Peyer's patch (tissue), 4 donors: Measurements from ENCODE around the gene SBF2. TPM values are rescaled to one million over a fixed set of nuclear protein-coding genes. Genes with fewer than 3 reads are reported as not detected.

Experiments used
- DNase-seq, 3 donors: peaks; one replicate each; pipeline ENCODE4 v3.0.0-alpha.2; 2017 to 2019
- H3K27ac ChIP-seq, 4 donors: fragments of 200-600 bp; sonication (generic); one replicate each; pipeline ENCODE4 v1.5.1; 2016 to 2019
- H3K27me3 ChIP-seq, 2 donors: fragments of 200-600 bp; sonication (generic); one replicate each; pipeline ENCODE4 v1.5.1; 2019
- H3K36me3 ChIP-seq, 3 donors: fragments of 200-600 bp; sonication (generic); one replicate each; pipeline ENCODE4 v1.5.1; 2016 to 2019
- H3K4me1 ChIP-seq, 4 donors: fragments of 200-600 bp; sonication (generic); one replicate each; pipeline ENCODE4 v1.5.1; 2016 to 2019
- H3K4me3 ChIP-seq, 4 donors: fragments of 200-600 bp; sonication (generic); 1 replicate in 3 of 4; 2 replicates in 1 of 4; pipeline ENCODE4 v1.5.1; 2016 to 2019; ENCODE audit warnings: mild to moderate bottlenecking in 1 of 4
- H3K9me3 ChIP-seq, 4 donors: fragments of 200-600 bp; sonication (generic); one replicate each; pipeline ENCODE4 v1.5.1; 2016 to 2019; ENCODE audit warnings: mild to moderate bottlenecking in 1 of 4
- CTCF ChIP-seq, 6 experiments: fragments of 450-650 bp in 4 of 6; fragments of 200-600 bp in 2 of 6; sonication (generic) in 1 of 6; IDR thresholded peaks; one replicate each; pipeline ENCODE4 v1.5.1; 2017 to 2019; ENCODE audit warnings: antibody characterized with exemption in 6 of 6, mild to moderate bottlenecking in 3 of 6, moderate library complexity in 1 of 6
- POLR2A ChIP-seq, 2 donors: fragments of 450-650 bp; IDR thresholded peaks; one replicate each; pipeline ENCODE4 v1.5.1; 2017; ENCODE audit warnings: antibody characterized with exemption in 2 of 2, mild to moderate bottlenecking in 2 of 2, moderate library complexity in 2 of 2
- total RNA-seq, 4 donors: library from RNA; depleted of rRNA; stranded (reverse); fragments of >200 nt; gene quantifications; one replicate each; pipeline ENCODE4 v1.1.0, GENCODE V29; 2016

Gene SBF2
- total RNA-seq, 4 donors from 2014 or later: 52.7 to 70.1 (median 56.7) TPM

DNA sequence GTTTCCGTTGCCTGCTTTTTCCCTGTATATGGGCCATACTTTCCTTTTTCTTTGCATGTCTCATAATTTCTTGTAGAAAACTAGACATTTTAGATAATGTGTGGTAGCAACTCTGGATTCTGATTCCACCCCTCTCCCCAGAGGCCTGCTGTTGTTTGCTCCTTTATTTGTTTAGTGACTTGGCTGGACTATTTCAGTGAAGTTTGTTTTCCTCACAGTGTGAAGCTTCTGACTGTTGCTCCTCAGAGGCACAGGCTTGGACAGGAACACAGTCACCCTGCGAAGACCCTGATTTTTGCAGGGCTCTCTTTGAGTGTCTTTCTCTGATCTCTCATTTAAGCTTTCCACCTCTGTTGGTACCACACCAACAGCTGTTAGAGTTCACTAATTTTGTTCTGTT, 557.7 kb downstream of the SBF2 start:
- no peak for DNase-seq
- H3K4me3 ChIP-seq: no peak overlapping the region
- no peak for TF ChIP-seq POLR2A (IDR thresholded peaks at IDR 0.05)
- no peak for TF ChIP-seq CTCF (IDR thresholded peaks at IDR 0.05)
- no peaks in the 10 kb centered on the region for H3K27me3 ChIP-seq
- H3K9me3 ChIP-seq: no peaks in the 10 kb centered on the region
- H3K4me1 ChIP-seq: peaks cover 0 to 13% (median 6%) of the 10 kb centered on the region in 4 donors
- peaks cover 0 to 32% (median 0%) of the 10 kb centered on the region in 3 donors for H3K36me3 ChIP-seq
- H3K27ac ChIP-seq: peak overlapping the region in 1 of 4 donors; percentile 75

DNA sequence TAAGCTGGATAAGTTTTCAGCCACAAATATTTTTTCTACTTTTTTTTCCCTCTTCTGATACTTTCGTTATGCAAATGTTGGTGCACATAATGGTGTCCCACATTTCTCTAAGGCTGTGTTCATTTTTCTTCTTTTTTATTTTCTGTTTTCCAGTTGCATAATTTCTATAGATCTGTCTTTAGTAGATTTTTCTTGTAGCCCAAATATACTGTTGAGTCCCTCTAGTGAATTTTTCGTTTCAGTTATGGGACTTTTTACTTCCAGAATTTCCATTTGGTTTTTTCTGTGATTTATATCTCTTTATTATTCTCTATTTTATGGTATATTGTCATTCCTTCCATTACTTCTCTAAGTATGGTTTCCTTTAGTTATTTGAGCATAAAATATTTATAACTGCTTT, 558.1 kb downstream of the SBF2 start:
- Histone ChIP-seq H3K4me1 (peaks cover 0 to 11% (median 5%) of the 10 kb centered on the region in 4 donors), H3K27me3 (no peaks in the 10 kb centered on the region), H3K36me3 (peaks cover 0 to 29% (median 0%) of the 10 kb centered on the region in 3 donors), H3K27ac (peak overlapping the region in 1 of 4 donors; percentile 75), H3K4me3 (no peak overlapping the region), H3K9me3 (no peaks in the 10 kb centered on the region)
- no peak for TF ChIP-seq POLR2A (IDR thresholded peaks at IDR 0.05)
- TF ChIP-seq CTCF (IDR thresholded peaks at IDR 0.05): no peak
- DNase-seq: no peak

DNA sequence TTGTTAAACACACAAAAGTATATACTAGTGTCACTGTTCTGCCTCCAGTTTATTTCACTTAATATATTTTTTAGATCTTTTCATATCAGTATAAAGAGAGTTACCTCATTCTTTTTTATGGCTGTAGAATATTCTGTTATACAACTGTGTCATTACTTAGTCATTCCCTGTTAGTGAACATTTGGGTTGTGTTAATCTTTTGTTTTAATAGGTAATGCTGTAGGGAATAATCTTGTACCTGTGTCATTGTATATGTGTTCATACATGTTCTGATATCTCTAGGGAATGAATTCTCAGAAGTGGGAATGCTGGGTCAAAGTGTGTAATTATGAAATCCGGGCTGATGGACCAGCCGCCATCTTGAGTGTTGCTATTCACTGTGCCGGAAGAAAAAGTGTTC, 558.8 kb downstream of the SBF2 start:
- peaks cover 0 to 11% (median 3%) of the 10 kb centered on the region in 4 donors for H3K4me1 ChIP-seq
- H3K27ac ChIP-seq: no peak overlapping the region
- peaks cover 0 to 23% (median 0%) of the 10 kb centered on the region in 3 donors for H3K36me3 ChIP-seq
- H3K4me3 ChIP-seq: no peak overlapping the region
- no peaks in the 10 kb centered on the region for H3K27me3 ChIP-seq
- no peak for DNase-seq
- TF ChIP-seq CTCF (IDR thresholded peaks at IDR 0.05): no peak
- no peaks in the 10 kb centered on the region for H3K9me3 ChIP-seq

GRCh38 chr11:9733212-9733611, 560.8 kb downstream of the SBF2 start:
- no peak overlapping the region for H3K27ac ChIP-seq
- no peaks in the 10 kb centered on the region for H3K9me3 ChIP-seq
- no peaks in the 10 kb centered on the region for H3K27me3 ChIP-seq
- peaks cover 0 to 3% (median 0%) of the 10 kb centered on the region in 4 donors for H3K4me1 ChIP-seq
- no peak for TF ChIP-seq POLR2A (IDR thresholded peaks at IDR 0.05)
- no peak for TF ChIP-seq CTCF (IDR thresholded peaks at IDR 0.05)
- no peak for DNase-seq
- H3K4me3 ChIP-seq: no peak overlapping the region
- H3K36me3 ChIP-seq: peaks cover 0 to 41% (median 0%) of the 10 kb centered on the region in 3 donors

DNA sequence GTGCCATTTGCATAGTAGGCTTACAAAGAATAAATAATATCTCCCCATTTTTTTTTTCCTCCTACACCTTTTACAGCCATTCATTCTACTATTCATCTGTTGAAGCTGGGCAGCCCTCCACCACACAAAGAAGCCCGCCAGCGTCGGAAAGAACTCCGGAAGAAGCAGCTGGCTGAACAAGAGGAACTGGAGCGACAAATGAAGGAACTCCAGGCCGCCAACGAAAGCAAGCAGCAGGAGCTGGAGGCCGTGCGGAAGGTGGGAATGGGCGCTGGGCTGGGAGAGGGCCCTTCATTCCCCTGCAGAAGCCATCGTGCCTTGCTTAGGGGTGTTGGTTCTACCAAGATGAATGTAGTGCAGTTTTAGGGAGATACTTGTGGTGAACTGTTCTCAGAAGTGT, 561.6 kb downstream of the SBF2 start:
- H3K36me3 ChIP-seq: peaks cover 0 to 42% (median 0%) of the 10 kb centered on the region in 3 donors
- no peak overlapping the region for H3K27ac ChIP-seq
- H3K4me1 ChIP-seq: no peaks in the 10 kb centered on the region
- H3K27me3 ChIP-seq: no peaks in the 10 kb centered on the region
- no peaks in the 10 kb centered on the region for H3K9me3 ChIP-seq
- no peak for DNase-seq
- H3K4me3 ChIP-seq: no peak overlapping the region
- no peak for TF ChIP-seq CTCF (IDR thresholded peaks at IDR 0.05)
- TF ChIP-seq POLR2A (IDR thresholded peaks at IDR 0.05): no peak

DNA sequence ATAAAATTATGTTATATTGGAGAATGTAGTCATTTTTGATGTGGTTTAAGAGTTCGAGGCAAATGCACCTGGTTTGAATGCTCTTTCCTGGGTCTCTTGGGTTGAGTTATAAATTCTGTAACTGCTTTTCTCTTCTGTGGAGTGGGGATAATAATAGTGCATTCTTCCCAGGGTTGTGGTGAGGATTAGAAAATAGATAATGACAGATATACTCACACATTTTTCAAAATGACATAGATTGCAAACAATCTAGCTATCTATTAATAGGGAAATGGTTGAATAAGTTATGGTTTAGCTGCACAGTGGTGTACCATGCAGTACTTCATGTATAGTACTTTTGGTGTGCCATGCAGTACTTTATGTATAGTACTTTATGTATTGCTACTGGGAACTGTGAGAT, 562.8 kb downstream of the SBF2 start:
- Histone ChIP-seq H3K9me3 (no peaks in the 10 kb centered on the region), H3K36me3 (peaks cover 0 to 42% (median 0%) of the 10 kb centered on the region in 3 donors), H3K27ac (no peak overlapping the region), H3K4me1 (no peaks in the 10 kb centered on the region), H3K27me3 (no peaks in the 10 kb centered on the region), H3K4me3 (no peak overlapping the region)
- no peak for DNase-seq
- TF ChIP-seq POLR2A (IDR thresholded peaks at IDR 0.05) (no peak), CTCF (IDR thresholded peaks at IDR 0.05) (no peak)
